Measurements from ENCODE around the gene RRP1B.

DNA sequence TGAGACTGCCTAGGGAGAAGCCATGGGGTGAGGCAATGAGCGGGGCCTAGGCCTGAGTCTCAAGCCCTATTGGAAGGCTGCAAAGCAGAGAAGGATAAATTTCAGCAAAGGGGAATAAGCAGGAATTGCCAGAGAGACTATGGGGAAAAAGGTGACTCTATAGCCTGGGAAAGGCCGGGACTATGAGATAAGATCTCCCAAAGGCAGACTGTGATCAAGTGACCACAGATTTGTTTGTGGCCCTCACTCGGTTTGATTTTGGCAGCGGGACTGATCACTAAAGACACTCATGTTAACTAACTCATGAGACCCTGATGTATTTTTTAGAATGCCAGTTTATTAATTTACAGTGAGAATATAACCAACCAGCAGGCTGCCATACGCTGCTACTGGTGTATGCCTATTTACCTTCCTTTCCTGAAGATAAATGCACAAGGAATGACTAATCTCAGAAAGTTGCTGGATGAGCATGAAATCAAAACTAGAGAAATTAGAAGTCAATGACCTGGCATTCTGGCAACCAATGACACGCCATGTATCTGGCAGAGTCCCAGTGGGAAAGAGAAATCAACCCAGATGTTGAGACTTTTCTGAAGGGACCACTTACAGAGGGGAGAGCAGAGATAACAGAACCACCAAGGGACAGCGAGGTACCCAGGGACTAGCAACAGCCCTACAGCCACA is 4.4 kb upstream of the RRP1B start:
- TF ChIP-seq EZH2phosphoT487 (IDR thresholded peaks at IDR 0.05; ENCODE audit: low read length) (no peak), EZH2 (optimal IDR thresholded peaks at IDR 0.05; ENCODE audit: low read depth, low read length) (no peak)
- TF ChIP-seq, protein P1, sequence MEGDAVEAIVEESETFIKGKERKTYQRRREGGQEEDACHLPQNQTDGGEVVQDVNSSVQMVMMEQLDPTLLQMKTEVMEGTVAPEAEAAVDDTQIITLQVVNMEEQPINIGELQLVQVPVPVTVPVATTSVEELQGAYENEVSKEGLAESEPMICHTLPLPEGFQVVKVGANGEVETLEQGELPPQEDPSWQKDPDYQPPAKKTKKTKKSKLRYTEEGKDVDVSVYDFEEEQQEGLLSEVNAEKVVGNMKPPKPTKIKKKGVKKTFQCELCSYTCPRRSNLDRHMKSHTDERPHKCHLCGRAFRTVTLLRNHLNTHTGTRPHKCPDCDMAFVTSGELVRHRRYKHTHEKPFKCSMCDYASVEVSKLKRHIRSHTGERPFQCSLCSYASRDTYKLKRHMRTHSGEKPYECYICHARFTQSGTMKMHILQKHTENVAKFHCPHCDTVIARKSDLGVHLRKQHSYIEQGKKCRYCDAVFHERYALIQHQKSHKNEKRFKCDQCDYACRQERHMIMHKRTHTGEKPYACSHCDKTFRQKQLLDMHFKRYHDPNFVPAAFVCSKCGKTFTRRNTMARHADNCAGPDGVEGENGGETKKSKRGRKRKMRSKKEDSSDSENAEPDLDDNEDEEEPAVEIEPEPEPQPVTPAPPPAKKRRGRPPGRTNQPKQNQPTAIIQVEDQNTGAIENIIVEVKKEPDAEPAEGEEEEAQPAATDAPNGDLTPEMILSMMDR (IDR thresholded peaks at IDR 0.05; ENCODE audit: low read length), result no peak
